Loucy (cell line): ENCODE data around the gene TMEM52.

Experiments
- H2AFZ ChIP-seq: fragments of 200-600 bp; sonication (generic); 2 replicates; pipeline ENCODE4 v1.6.0; 2016; ENCODE audit warnings: antibody characterized with exemption, mild to moderate bottlenecking, low read length, moderate library complexity
- H3F3A ChIP-seq: fragments of 200-600 bp; 2 replicates; pipeline ENCODE4 v1.6.0; 2016; ENCODE audit warnings: antibody characterized with exemption, low read depth, mild to moderate bottlenecking
- H3K27me3 ChIP-seq: fragments of 200-600 bp; sonication (generic); 2 replicates; pipeline ENCODE4 v1.6.1; 2014; ENCODE audit warnings: low read length, mild to moderate bottlenecking; ENCODE audit not compliant: insufficient read depth, poor library complexity, severe bottlenecking
- H3K36me3 ChIP-seq: fragments of 200-600 bp; sonication (generic); 2 replicates; pipeline ENCODE4 v1.6.1; 2016; ENCODE audit warnings: low read length; ENCODE audit not compliant: insufficient read depth
- H3K4me1 ChIP-seq: fragments of 200-600 bp; sonication (generic); 2 replicates; pipeline ENCODE4 v1.5.1; 2014; ENCODE audit warnings: low read length, mild to moderate bottlenecking; ENCODE audit not compliant: insufficient read depth, poor library complexity, severe bottlenecking
- H3K4me2 ChIP-seq: fragments of 200-600 bp; sonication (generic); 2 replicates; pipeline ENCODE4 v1.6.0; 2014; ENCODE audit warnings: antibody characterized with exemption, low read length, low read depth, mild to moderate bottlenecking; ENCODE audit not compliant: poor library complexity, severe bottlenecking
- H3K4me3 ChIP-seq: fragments of 200-600 bp; sonication (generic); 2 replicates; pipeline ENCODE4 v1.5.1; 2014; ENCODE audit warnings: low read length, mild to moderate bottlenecking, mixed read lengths; ENCODE audit not compliant: poor library complexity, severe bottlenecking
- H3K79me2 ChIP-seq: fragments of 200-600 bp; sonication (generic); 2 replicates; pipeline ENCODE4 v1.6.1; 2014; ENCODE audit warnings: low read length; ENCODE audit not compliant: insufficient read depth
- H3K9ac ChIP-seq: fragments of 200-600 bp; sonication (generic); 2 replicates; pipeline ENCODE4 v1.6.0; 2014; ENCODE audit warnings: mild to moderate bottlenecking, low read depth, low read length, moderate library complexity; ENCODE audit not compliant: poor library complexity, severe bottlenecking
- H3K9me2 ChIP-seq: fragments of 200-600 bp; sonication (generic); replicated peaks from 2 replicates; pipeline ENCODE4 v1.6.1; 2016; ENCODE audit warnings: low read depth, low read length, mixed read lengths
- H3K9me3 ChIP-seq: fragments of 200-600 bp; sonication (generic); 2 replicates; pipeline ENCODE4 v1.6.1; 2014; ENCODE audit warnings: mild to moderate bottlenecking, antibody characterized with exemption, low read length, low read depth; ENCODE audit not compliant: insufficient read depth
- H4K20me1 ChIP-seq: fragments of 200-600 bp; sonication (generic); 2 replicates; pipeline ENCODE4 v1.6.0; 2014; ENCODE audit warnings: antibody characterized with exemption, low read length, mild to moderate bottlenecking; ENCODE audit not compliant: insufficient read depth, poor library complexity, severe bottlenecking
- CTCF ChIP-seq: fragments of 200-600 bp; sonication (generic); conservative IDR thresholded peaks from 2 replicates; pipeline ENCODE4 v1.5.1; 2014; ENCODE audit warnings: mild to moderate bottlenecking, antibody characterized with exemption, low read length
- EZH2phosphoT487 ChIP-seq: fragments of 200-600 bp; IDR thresholded peaks from 2 replicates; pipeline ENCODE4 v1.6.1; 2018; ENCODE audit warnings: antibody characterized with exemption, mild to moderate bottlenecking, moderate library complexity, borderline replicate concordance

TMEM52 gene

GRCh38 chr1:1900883-1901640 lies 18.0 kb downstream of the TMEM52 start:
- Histone ChIP-seq H4K20me1 (no peaks in the 10 kb centered on the region), H3K4me1 (peaks cover 39% of the 10 kb centered on the region), H3K9ac (peak overlapping the region; percentile 30), H3K79me2 (no peaks in the 10 kb centered on the region), H3K36me3 (no peaks in the 10 kb centered on the region), H3K4me3 (no peak overlapping the region), H3K4me2 (no peak overlapping the region), H2AFZ (no peak overlapping the region), H3K9me2 (no peaks in the 10 kb centered on the region), H3F3A (no peaks in the 10 kb centered on the region), H3K9me3 (no peaks in the 10 kb centered on the region), H3K27me3 (no peaks in the 10 kb centered on the region)
- TF ChIP-seq EZH2phosphoT487 (no peak), CTCF (no peak)

GRCh38 chr1:1899967-1900327 lies 19.1 kb downstream of the TMEM52 start:
- no peaks in the 10 kb centered on the region for H3K79me2 ChIP-seq
- no peaks in the 10 kb centered on the region for H3F3A ChIP-seq
- peaks cover 50% of the 10 kb centered on the region for H3K4me1 ChIP-seq
- peak overlapping the region; percentile 69 for H3K9ac ChIP-seq
- H3K27me3 ChIP-seq, result no peaks in the 10 kb centered on the region
- H3K4me3 ChIP-seq, result peak overlapping the region; percentile 51
- no peak overlapping the region for H2AFZ ChIP-seq
- H3K9me3 ChIP-seq, result no peaks in the 10 kb centered on the region
- no peak for TF ChIP-seq CTCF
- H3K9me2 ChIP-seq, result no peaks in the 10 kb centered on the region
- no peaks in the 10 kb centered on the region for H4K20me1 ChIP-seq
- H3K36me3 ChIP-seq, result no peaks in the 10 kb centered on the region
- peak overlapping the region; percentile 75 for H3K4me2 ChIP-seq

- Histone ChIP-seq H3K4me1 (peaks cover 55% of the 10 kb centered on the region), H2AFZ (peak overlapping the region; percentile 55), H3K9ac (peak overlapping the region; percentile 69), H3K9me3 (no peaks in the 10 kb centered on the region), H3K4me3 (peak overlapping the region; percentile 51), H3K9me2 (no peaks in the 10 kb centered on the region), H3K27me3 (no peaks in the 10 kb centered on the region), H4K20me1 (no peaks in the 10 kb centered on the region), H3K36me3 (no peaks in the 10 kb centered on the region), H3K79me2 (no peaks in the 10 kb centered on the region), H3K4me2 (peak overlapping the region; percentile 75), H3F3A (no peaks in the 10 kb centered on the region)
- TF ChIP-seq CTCF (peak; percentile 65), EZH2phosphoT487 (no peak)
Measured at GRCh38 chr1:1899266-1899966, 19.7 kb downstream of the TMEM52 start.
